HUES48 (cell line): ENCODE data around the gene ZNF219.

Experiments used
- H3K27ac ChIP-seq: one replicate; pipeline ENCODE4 v1.7.0; 2013; ENCODE audit warnings: low read depth, low read length, inconsistent platforms
- H3K27me3 ChIP-seq: 2 replicates; pipeline ENCODE4 v1.6.1; 2013; ENCODE audit warnings: mild to moderate bottlenecking, low read length; ENCODE audit not compliant: control insufficient read depth, insufficient read depth
- H3K36me3 ChIP-seq: 2 replicates; pipeline ENCODE4 v1.6.1; 2013; ENCODE audit warnings: low read length; ENCODE audit not compliant: control insufficient read depth, insufficient read depth
- H3K4me1 ChIP-seq: 2 replicates; pipeline ENCODE4 v1.6.1; 2013; ENCODE audit warnings: mild to moderate bottlenecking, low read length; ENCODE audit not compliant: control insufficient read depth, insufficient read depth
- H3K4me3 ChIP-seq: 2 replicates; pipeline ENCODE4 v1.5.1; 2013; ENCODE audit warnings: mild to moderate bottlenecking, low read depth, low read length
- H3K9ac ChIP-seq: 2 replicates; pipeline ENCODE4 v1.6.1; 2013; ENCODE audit warnings: mild to moderate bottlenecking, low read depth, low read length, moderate library complexity
- H3K9me3 ChIP-seq: 2 replicates; pipeline ENCODE4 v1.6.1; 2013; ENCODE audit warnings: low read length; ENCODE audit not compliant: control insufficient read depth, insufficient read depth

Gene ZNF219

DNA sequence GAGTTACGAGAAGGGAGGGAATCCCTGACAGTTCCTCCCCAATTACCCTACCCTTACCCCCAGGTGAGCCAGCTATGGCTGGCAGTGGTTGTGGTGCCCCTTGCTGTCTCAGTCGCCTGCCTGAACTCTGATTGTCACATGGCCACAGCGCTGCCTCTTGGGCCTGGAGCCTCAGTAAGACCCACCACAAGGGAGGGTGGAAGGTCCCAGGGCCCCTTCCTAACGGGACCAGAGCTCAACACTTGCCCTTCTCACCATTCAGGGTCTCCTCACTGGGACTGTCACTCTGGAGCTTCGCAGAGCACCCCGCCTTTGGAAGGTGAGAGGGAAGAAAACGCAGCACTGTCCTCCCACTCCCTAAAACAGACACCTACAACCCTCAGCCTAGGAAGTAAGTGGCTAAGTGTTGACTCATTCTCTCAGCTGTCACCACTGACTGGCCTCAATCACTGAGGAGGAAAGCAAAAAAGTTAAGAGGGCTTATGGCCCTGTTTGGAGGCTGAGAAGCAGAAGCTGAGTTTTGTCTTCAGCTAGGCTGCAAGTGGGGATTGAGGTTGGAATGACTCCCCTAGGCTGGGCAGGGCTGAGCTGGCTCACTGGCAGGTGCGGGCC lies 3.5 kb upstream of the ZNF219 start:
- Histone ChIP-seq H3K9ac (no peak overlapping the region), H3K4me3 (0 out of 2 replicates have a peak overlapping the region, but pooled peaks have one; percentile 80), H3K27ac (no peak overlapping the region), H3K9me3 (no peaks in the 10 kb centered on the region), H3K36me3 (no peaks in the 10 kb centered on the region), H3K4me1 (peaks cover 49% of the 10 kb centered on the region), H3K27me3 (no peaks in the 10 kb centered on the region)

DNA sequence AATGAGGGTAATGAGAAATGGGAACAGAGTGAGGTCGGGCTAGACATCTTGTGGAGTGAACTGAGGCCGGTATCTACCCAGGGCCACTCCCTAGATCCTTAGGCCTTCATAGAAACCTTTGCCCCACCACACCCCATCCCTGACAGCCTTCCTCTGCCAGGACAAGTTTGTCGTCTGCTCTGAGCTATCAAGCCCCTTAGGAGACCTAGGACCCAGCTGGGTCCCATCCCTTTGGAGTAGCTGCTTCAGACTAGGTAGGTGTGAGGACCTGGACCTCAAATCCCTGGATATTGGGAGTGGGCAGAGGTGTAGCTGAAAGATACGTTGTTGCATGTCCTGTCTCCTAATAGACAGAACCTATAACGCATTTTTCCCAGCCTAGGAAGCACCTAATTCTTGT lies 2.5 kb upstream of the ZNF219 start, which contains the start of gene TMEM253:
TSS of gene TMEM253 (plus strand) at position 136 of the 400 bp plus-strand sequence. CDS start 278 bp downstream, outside the sequence.
- Histone ChIP-seq H3K9me3 (no peaks in the 10 kb centered on the region), H3K4me1 (peaks cover 49% of the 10 kb centered on the region), H3K9ac (no peak within 1 kb of the TSS), H3K36me3 (no peaks in the 10 kb centered on the region), H3K27me3 (no peaks in the 10 kb centered on the region), H3K27ac (no peak within 1 kb of the TSS), H3K4me3 (peak within 1 kb of the TSS; percentile 84; the same call in 1 of the 2 replicates)

- Histone ChIP-seq H3K9me3 (no peaks in the 10 kb centered on the region), H3K27ac (peak overlapping the region; percentile 91), H3K27me3 (no peaks in the 10 kb centered on the region), H3K9ac (peak overlapping the region; percentile 7), H3K4me3 (peak overlapping the region; percentile 84), H3K36me3 (no peaks in the 10 kb centered on the region), H3K4me1 (peaks cover 57% of the 10 kb centered on the region)
Observed at GRCh38 chr14:21099596-21099985, 1.1 kb upstream of the ZNF219 start.

DNA sequence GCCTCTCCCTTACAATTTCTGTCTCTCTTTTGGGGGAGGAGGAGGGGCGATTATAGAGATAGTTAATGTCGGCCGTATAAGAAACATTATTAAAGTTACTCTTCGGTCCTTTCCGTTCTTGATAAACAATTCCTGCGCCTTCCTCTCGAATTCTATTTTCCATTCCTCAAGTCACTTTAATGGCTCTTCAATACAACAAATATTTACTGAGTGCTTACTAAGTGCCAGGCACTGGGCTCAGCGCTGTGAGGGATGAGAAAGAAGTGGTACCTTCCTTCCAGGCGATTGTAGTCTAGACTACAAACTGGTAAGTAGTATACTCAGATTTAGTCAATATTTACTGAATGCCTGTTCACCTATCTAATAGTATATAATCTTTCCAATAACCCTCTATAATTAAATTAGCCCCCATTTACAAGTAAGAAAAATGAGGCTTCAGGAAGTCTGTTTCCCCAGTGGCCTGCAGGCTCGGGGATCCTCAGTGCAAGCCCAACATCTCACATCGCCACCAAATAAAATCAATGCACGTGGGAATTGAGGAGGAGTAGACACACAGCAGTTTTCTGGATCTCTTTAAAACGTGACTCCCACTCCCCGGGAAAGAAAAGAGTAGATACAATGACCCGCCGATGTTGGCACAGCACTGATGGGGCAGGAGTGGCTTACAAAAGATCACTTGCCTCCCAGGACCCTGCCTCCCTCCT lies 589 bp upstream of the ZNF219 start:
- H3K9ac ChIP-seq: peak overlapping the region; percentile 50
- H3K27me3 ChIP-seq: no peaks in the 10 kb centered on the region
- H3K4me3 ChIP-seq: peak overlapping the region; percentile 84
- H3K27ac ChIP-seq: peak overlapping the region; percentile 91
- no peaks in the 10 kb centered on the region for H3K36me3 ChIP-seq
- H3K9me3 ChIP-seq: no peaks in the 10 kb centered on the region
- peaks cover 56% of the 10 kb centered on the region for H3K4me1 ChIP-seq

DNA sequence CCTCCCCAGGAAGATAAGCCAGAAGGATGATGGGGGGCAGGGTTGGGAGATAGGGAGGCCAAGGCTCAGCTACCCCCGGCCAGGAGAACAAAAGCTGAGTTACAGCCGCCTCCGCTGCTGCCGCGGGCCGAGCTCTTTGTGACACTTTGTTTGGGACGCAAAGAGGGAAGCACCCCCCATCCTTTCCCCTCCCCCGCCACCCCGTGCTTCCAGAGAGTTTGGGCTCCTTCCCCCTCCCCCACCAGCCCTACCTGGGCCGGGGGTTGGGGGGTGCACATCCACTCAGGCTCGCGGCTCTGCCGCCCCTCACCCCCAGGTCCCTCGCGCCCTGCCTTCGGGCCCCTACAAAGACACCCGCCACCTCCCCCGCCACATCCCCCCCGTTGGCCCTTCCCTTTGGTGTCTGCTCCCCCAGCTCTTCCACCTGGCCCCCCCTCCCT lies 799 bp downstream of the ZNF219 start:
- no peaks in the 10 kb centered on the region for H3K27me3 ChIP-seq
- no peaks in the 10 kb centered on the region for H3K9me3 ChIP-seq
- H3K27ac ChIP-seq: peak overlapping the region; percentile 96
- peak overlapping the region; percentile 80 for H3K4me3 ChIP-seq
- peak overlapping the region; percentile 72 for H3K9ac ChIP-seq
- H3K36me3 ChIP-seq: peaks cover 9% of the 10 kb centered on the region
- H3K4me1 ChIP-seq: peaks cover 62% of the 10 kb centered on the region

DNA sequence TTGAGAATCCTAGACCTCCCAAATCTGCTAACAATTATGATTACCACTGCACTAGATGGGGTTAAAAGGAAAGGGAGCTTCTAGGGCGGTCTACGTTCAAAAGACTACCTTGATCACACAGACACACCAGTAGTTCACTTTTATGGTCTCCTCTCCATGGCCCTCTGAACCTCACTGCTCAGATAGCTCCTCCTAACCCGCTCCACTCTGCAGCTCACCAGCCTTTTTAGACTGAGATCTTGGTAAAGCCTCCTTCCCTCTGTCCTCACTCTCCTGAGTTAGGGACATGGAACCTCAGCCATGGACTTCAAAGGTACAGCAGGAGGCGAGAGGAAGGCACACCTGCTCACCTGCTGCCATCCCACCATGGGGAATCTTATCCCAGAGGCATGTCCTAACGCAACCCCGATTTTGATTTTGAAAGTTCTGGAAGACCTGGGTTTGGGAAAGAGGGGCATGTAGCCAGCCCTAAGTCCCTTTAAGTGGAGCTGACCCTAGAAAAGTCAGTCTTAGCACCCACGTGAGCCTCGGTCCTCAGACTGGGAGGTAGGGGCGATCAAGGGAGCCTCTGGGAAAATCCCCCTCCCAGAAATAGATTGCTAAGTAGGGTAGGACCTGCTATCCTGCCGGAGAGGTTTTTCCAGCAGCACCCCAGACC lies 1.3 kb downstream of the ZNF219 start:
- Histone ChIP-seq H3K9me3 (no peaks in the 10 kb centered on the region), H3K27me3 (no peaks in the 10 kb centered on the region), H3K36me3 (peaks cover 12% of the 10 kb centered on the region), H3K4me1 (peaks cover 57% of the 10 kb centered on the region), H3K9ac (peak overlapping the region; percentile 72), H3K4me3 (peak overlapping the region; percentile 80), H3K27ac (peak overlapping the region; percentile 96)

GRCh38 chr14:21096438-21096837 lies 2.0 kb downstream of the ZNF219 start:
- Histone ChIP-seq H3K36me3 (peaks cover 19% of the 10 kb centered on the region), H3K27ac (peak overlapping the region; percentile 96), H3K9ac (no peak overlapping the region), H3K9me3 (no peaks in the 10 kb centered on the region), H3K4me3 (peak overlapping the region; percentile 80), H3K4me1 (peaks cover 52% of the 10 kb centered on the region), H3K27me3 (no peaks in the 10 kb centered on the region)

GRCh38 chr14:21095430-21096205 lies 2.8 kb downstream of the ZNF219 start:
- Histone ChIP-seq H3K27ac (peak overlapping the region; percentile 56), H3K27me3 (no peaks in the 10 kb centered on the region), H3K9me3 (no peaks in the 10 kb centered on the region), H3K4me1 (peaks cover 52% of the 10 kb centered on the region), H3K9ac (no peak overlapping the region; the same call in 1 of the 2 replicates), H3K4me3 (peak overlapping the region; percentile 29), H3K36me3 (peaks cover 27% of the 10 kb centered on the region)

- Histone ChIP-seq H3K9me3 (no peaks in the 10 kb centered on the region), H3K9ac (0 out of 2 replicates have a peak overlapping the region, but pooled peaks have one; percentile 28), H3K27me3 (no peaks in the 10 kb centered on the region), H3K36me3 (peaks cover 41% of the 10 kb centered on the region), H3K27ac (peak overlapping the region; percentile 91), H3K4me1 (peaks cover 44% of the 10 kb centered on the region), H3K4me3 (peak overlapping the region; percentile 52)
Observed at GRCh38 chr14:21093769-21094681, 4.4 kb downstream of the ZNF219 start.

- no peak overlapping the region for H3K9ac ChIP-seq
- H3K4me3 ChIP-seq: 0 out of 2 replicates have a peak overlapping the region, but pooled peaks have one; percentile 52
- peaks cover 51% of the 10 kb centered on the region for H3K36me3 ChIP-seq
- peaks cover 42% of the 10 kb centered on the region for H3K4me1 ChIP-seq
- no peaks in the 10 kb centered on the region for H3K9me3 ChIP-seq
- no peaks in the 10 kb centered on the region for H3K27me3 ChIP-seq
- peak overlapping the region; percentile 91 for H3K27ac ChIP-seq
Observed at GRCh38 chr14:21093018-21093417, 5.4 kb downstream of the ZNF219 start.
